Liver (tissue), 9 donors: ENCODE data around the gene SNRNP70. TPM values are rescaled to one million over a fixed set of nuclear protein-coding genes. Genes with fewer than 3 reads are reported as not detected.
A peak's percentile ranks its signal among the peaks of the same experiment; 100 is the strongest.
"Not testable (repeated sequence)": the region's sequence is repeated elsewhere in the genome, so short reads cannot be mapped to it uniquely, and the experiment has no call there.

Experiments
- DNase-seq: peaks from one replicate; pipeline ENCODE4 v3.0.0-alpha.2; 2017; ENCODE audit warnings: low spot score
- H3K27ac ChIP-seq, 2 donors: one replicate each; pipeline ENCODE4 v1.7.0; 2013; ENCODE audit warnings: inconsistent platforms in 2 of 2, low read length in 2 of 2, control low read depth in 1 of 2, low read depth in 1 of 2, mild to moderate bottlenecking in 1 of 2
- H3K27me3 ChIP-seq, 4 donors: one replicate each; pipeline versions ENCODE4 v1.6.1 to v1.7.0; 2013; ENCODE audit warnings: low read length in 3 of 4, inconsistent platforms in 1 of 4, mild to moderate bottlenecking in 1 of 4, moderate library complexity in 1 of 4; ENCODE audit not compliant: control insufficient read depth in 4 of 4, insufficient read depth in 4 of 4
- H3K36me3 ChIP-seq, 4 donors: one replicate each; pipeline versions ENCODE4 v1.6.1 to v1.7.0; 2013; ENCODE audit warnings: low read length in 3 of 4, mild to moderate bottlenecking in 3 of 4, low read depth in 1 of 4, moderate library complexity in 1 of 4; ENCODE audit not compliant: control insufficient read depth in 4 of 4, insufficient read depth in 3 of 4
- H3K4me1 ChIP-seq, 4 donors: one replicate each; pipeline versions ENCODE4 v1.6.1 to v1.7.0; 2013; ENCODE audit warnings: low read length in 3 of 4, mild to moderate bottlenecking in 3 of 4, moderate library complexity in 1 of 4; ENCODE audit not compliant: control insufficient read depth in 4 of 4, insufficient read depth in 4 of 4
- H3K4me3 ChIP-seq, 3 donors: one replicate each; pipeline versions ENCODE4 v1.6.1 to v1.7.0; 2013; ENCODE audit warnings: low read length in 3 of 3, control low read depth in 1 of 3, low read depth in 1 of 3, mild to moderate bottlenecking in 1 of 3
- H3K9ac ChIP-seq, 2 donors: one replicate each; pipeline ENCODE4 v1.7.0; 2013; ENCODE audit warnings: low read length in 2 of 2, mild to moderate bottlenecking in 2 of 2, moderate library complexity in 2 of 2, control low read depth in 1 of 2, low read depth in 1 of 2
- H3K9me3 ChIP-seq, 4 donors: one replicate each; pipeline versions ENCODE4 v1.6.1 to v1.7.0; 2013; ENCODE audit warnings: low read length in 3 of 4; ENCODE audit not compliant: control insufficient read depth in 4 of 4
- CTCF ChIP-seq: fragments of 150-350 bp; IDR thresholded peaks from 2 replicates; pipeline ENCODE4 v1.5.1; 2017; ENCODE audit warnings: improper control_type of control experiment, low read depth, low read length; ENCODE audit not compliant: missing input control
- GABPA ChIP-seq, 2 donors: IDR thresholded peaks in 1 of 2; conservative IDR thresholded peaks in 1 of 2; 2 replicates each; pipeline ENCODE4 v1.6.1; 2016; ENCODE audit warnings: antibody characterized with exemption in 2 of 2, mild to moderate bottlenecking in 1 of 2, moderate library complexity in 1 of 2
- HNF4A ChIP-seq, 2 donors: conservative IDR thresholded peaks; 2 replicates each; pipeline ENCODE4 v1.6.1; 2016; ENCODE audit warnings: antibody characterized with exemption in 2 of 2, mild to moderate bottlenecking in 2 of 2
- RAD21 ChIP-seq, 2 donors: IDR thresholded peaks; 2 replicates each; pipeline ENCODE4 v1.6.1; 2016; ENCODE audit warnings: antibody characterized with exemption in 2 of 2, mild to moderate bottlenecking in 2 of 2
- REST ChIP-seq: IDR thresholded peaks from 2 replicates; pipeline ENCODE4 v1.6.1; 2016; ENCODE audit warnings: antibody characterized with exemption, mild to moderate bottlenecking
- SP1 ChIP-seq: IDR thresholded peaks from 2 replicates; pipeline ENCODE4 v1.6.1; 2018; ENCODE audit warnings: antibody characterized with exemption, mild to moderate bottlenecking
- TAF1 ChIP-seq: conservative IDR thresholded peaks from 2 replicates; pipeline ENCODE4 v1.6.1; 2016; ENCODE audit warnings: antibody characterized with exemption, mild to moderate bottlenecking
- YY1 ChIP-seq: IDR thresholded peaks from 2 replicates; pipeline ENCODE4 v1.6.1; 2016; ENCODE audit warnings: antibody characterized with exemption, mild to moderate bottlenecking
- ZBTB33 ChIP-seq: IDR thresholded peaks from 2 replicates; pipeline ENCODE4 v1.6.1; 2016; ENCODE audit warnings: antibody characterized with exemption
- WGBS: extraction: QIAGEN DNeasy Blood & Tissue Kit; methylation state at CpG from one replicate; pipeline ENCODE4 v1.1.7; 2013; 5-methylcytosine and 5-hydroxymethylcytosine counted together
- polyA plus RNA-seq, 2 donors: library from polyadenylated mRNA; stranded (reverse) in 1 of 2; unstranded in 1 of 2; fragments of 200-250 nt in 1 of 2; fragments of >200 nt in 1 of 2; fragmentation: Nextera tagmentation in 1 of 2; extraction: Ambion mirVana in 1 of 2; gene quantifications; one replicate each; pipeline versions ENCODE4 v1.2.1 to v1.2.3, GENCODE V29; 2013 to 2015
- total RNA-seq, 2 donors: library from RNA; depleted of rRNA; stranded (reverse); fragments of >200 nt; gene quantifications; one replicate each; pipeline ENCODE4 v1.2.3, GENCODE V29; 2014
- donor health status: healthy.
- donor health status: healthy.
- donor health status: healthy.
- donor health status: healthy.
- donor health status: healthy.

SNRNP70 gene
- total and polyA plus RNA-seq, 4 donors = 34.2 to 166 (median 94.8) TPM

- TF ChIP-seq RAD21 (IDR thresholded peaks at IDR 0.05) = no peak
Observed at GRCh38 chr19:49071860-49072547, 13.2 kb upstream of the SNRNP70 start (continued).

GRCh38 chr19:49073514-49074378 lies 11.5 kb upstream of the SNRNP70 start:
- Histone ChIP-seq H3K36me3 (no peaks in the 10 kb centered on the region), H3K9me3 (no peaks in the 10 kb centered on the region), H3K4me3 (no peak overlapping the region), H3K4me1 (peaks cover 0 to 4% (median 1%) of the 10 kb centered on the region in 4 donors), H3K9ac (no peak overlapping the region), H3K27ac (no peak overlapping the region), H3K27me3 (peaks cover 3 to 8% (median 3%) of the 10 kb centered on the region in 4 donors)
- WGBS = 59% methylated on average over 23 of the region's 23 CpGs
- no peak for TF ChIP-seq GABPA (IDR thresholded peaks at IDR 0.05 in 1 of 2, conservative IDR thresholded peaks at IDR 0.05 in 1 of 2)
- TF ChIP-seq CTCF = peak; percentile 12
- DNase-seq = no peak

- H3K4me1 ChIP-seq, H3K9me3 ChIP-seq, H3K4me3 ChIP-seq, H3K27me3 ChIP-seq, H3K27ac ChIP-seq, H3K9ac ChIP-seq, DNase-seq, H3K36me3 ChIP-seq: not testable (repeated sequence)
- TF ChIP-seq RAD21 (IDR thresholded peaks at IDR 0.05) (peak; percentile 79 to 82), HNF4A (conservative IDR thresholded peaks at IDR 0.05) (peak; percentile 60 to 72), CTCF (peak; percentile 61)
- WGBS = 12% methylated on average over 9 of the region's 9 CpGs
Observed at GRCh38 chr19:49074869-49075268, 10.4 kb upstream of the SNRNP70 start.

GRCh38 chr19:49080392-49080791 lies 4.9 kb upstream of the SNRNP70 start:
- Histone ChIP-seq H3K4me3 (no peak overlapping the region), H3K4me1 (peaks cover 0 to 4% (median 4%) of the 10 kb centered on the region in 4 donors), H3K27ac (no peak overlapping the region), H3K36me3 (no peaks in the 10 kb centered on the region), H3K9me3 (no peaks in the 10 kb centered on the region), H3K27me3 (no peaks in the 10 kb centered on the region), H3K9ac (no peak overlapping the region)
- no peak for DNase-seq
- 89% methylated on average over 4 of the region's 4 CpGs for whole genome bisulfite sequencing
- TF ChIP-seq YY1 (no peak), RAD21 (IDR thresholded peaks at IDR 0.05) (no peak), HNF4A (conservative IDR thresholded peaks at IDR 0.05) (no peak), REST (no peak), TAF1 (no peak), ZBTB33 (no peak), SP1 (no peak), GABPA (IDR thresholded peaks at IDR 0.05 in 1 of 2, conservative IDR thresholded peaks at IDR 0.05 in 1 of 2) (no peak)
